K562 (cell line): ENCODE results near the gene MAP3K19. TPM values are rescaled to one million over a fixed set of nuclear protein-coding genes. Genes with fewer than 3 reads are reported as not detected.

Source experiments
- ATAC-seq: fragments of 200-7000 bp; cut with Tn5 transposase; 3 replicates; pipeline ENCODE4 v1.9.1; 2020; ENCODE audit warnings: moderate library complexity
- BruUV-seq: library from RNA; stranded (reverse); fragments of 400-500 nt; replicated peaks from 2 replicates; lab custom pipeline; 2021; lab: Mats Ljungman, UMichigan
- CTCF ChIA-PET: fragments of 300-600 bp; formaldehyde crosslinking; extraction: SDS; loops from one replicate; lab custom pipeline; 2021; ENCODE audit warnings: low intra/inter-chr PET ratio; lab: Yijun Ruan, JAX
- POLR2A ChIA-PET: fragments of 300-600, 350-650 bp; sonication (Branson Sonifier 250); formaldehyde crosslinking; extraction: SDS; loops from one replicate; lab custom pipeline; 2021; ENCODE audit warnings: antibody characterized with exemption, inconsistent platforms; lab: Yijun Ruan, JAX
- DNase-seq, 4 experiments: peaks; one replicate each; pipeline versions ENCODE4 v3.0.0 to v3.0.0-alpha.2; 2011 to 2018; ENCODE audit warnings: low spot score in 3 of 4, mixed read lengths in 3 of 4; ENCODE audit errors: extremely low read depth in 1 of 4
- FAIRE-seq: peaks from 2 replicates; lab custom pipeline; 2011; peaks lifted over from hg19 to GRCh38; lab: Jason Lieb, UNC
- H2AFZ ChIP-seq: 2 replicates; pipeline ENCODE4 v1.6.0; 2011; ENCODE audit warnings: low read depth, low read length, control low read depth, inconsistent platforms
- H3K27ac ChIP-seq: fragments of 200-600 bp; 3 replicates; pipeline ENCODE4 v1.8.0; 2011; ENCODE audit warnings: low read depth, mild to moderate bottlenecking, control low read depth, inconsistent platforms, low read length, moderate library complexity, mixed read lengths; ENCODE audit errors: extremely low read depth
- H3K27me3 ChIP-seq, 2 experiments: fragments of 300-600 bp in 1 of 2; 2 replicates in 1 of 2; 3 replicates in 1 of 2; pipeline versions ENCODE4 v1.6.0 to v1.8.0; 2011; ENCODE audit warnings: inconsistent platforms in 2 of 2, low read length in 2 of 2, mild to moderate bottlenecking in 1 of 2, mixed read lengths in 1 of 2, moderate library complexity in 1 of 2; ENCODE audit not compliant: control insufficient read depth in 2 of 2, insufficient read depth in 2 of 2
- H3K36me3 ChIP-seq: fragments of 300-600 bp; 3 replicates; pipeline ENCODE4 v1.8.0; 2011; ENCODE audit warnings: mild to moderate bottlenecking, low read length, inconsistent platforms; ENCODE audit not compliant: control insufficient read depth, insufficient read depth
- H3K4me1 ChIP-seq, 2 experiments: fragments of 200-600 bp in 1 of 2; replicated peaks in 1 of 2; 2 replicates in 1 of 2; 3 replicates in 1 of 2; pipeline versions ENCODE4 v1.5.1 to v1.8.0; 2011; ENCODE audit warnings: inconsistent platforms in 2 of 2, low read length in 2 of 2, mild to moderate bottlenecking in 1 of 2, mixed read lengths in 1 of 2, moderate library complexity in 1 of 2; ENCODE audit not compliant: control insufficient read depth in 2 of 2, insufficient read depth in 2 of 2
- H3K4me2 ChIP-seq: 2 replicates; pipeline ENCODE4 v1.6.1; 2011; ENCODE audit warnings: low read length, control low read depth, inconsistent platforms, mixed read lengths; ENCODE audit not compliant: insufficient read depth
- H3K4me3 ChIP-seq: fragments of 200-600 bp; sonication (generic), shearing (Covaris generic); 2 replicates; pipeline ENCODE4 v1.5.1; 2016; ENCODE audit warnings: control low read depth, inconsistent platforms
- H3K79me2 ChIP-seq: fragments of 200-600 bp; 3 replicates; pipeline ENCODE4 v1.8.0; 2011; ENCODE audit warnings: low read length, inconsistent platforms; ENCODE audit not compliant: control insufficient read depth, insufficient read depth
- H3K9ac ChIP-seq, 2 experiments: 2 replicates each; pipeline versions ENCODE4 v1.6.0 to v1.6.1; 2011; ENCODE audit warnings: low read depth in 2 of 2, low read length in 2 of 2, control low read depth in 1 of 2, inconsistent platforms in 1 of 2, mild to moderate bottlenecking in 1 of 2, mixed read lengths in 1 of 2; ENCODE audit not compliant: insufficient read depth in 1 of 2
- H3K9me1 ChIP-seq: one replicate; pipeline ENCODE4 v1.6.0; 2011; ENCODE audit warnings: inconsistent platforms, mild to moderate bottlenecking, low read length, moderate library complexity; ENCODE audit not compliant: control insufficient read depth, insufficient read depth
- H3K9me3 ChIP-seq: replicated peaks from 2 replicates; pipeline ENCODE4 v1.5.1; 2011; ENCODE audit warnings: low read depth, low read length, inconsistent platforms; ENCODE audit not compliant: control insufficient read depth, insufficient read depth
- H4K20me1 ChIP-seq: replicated peaks from 2 replicates; pipeline ENCODE4 v1.6.1; 2011; ENCODE audit warnings: low read length, inconsistent platforms, mixed read lengths; ENCODE audit not compliant: control insufficient read depth, insufficient read depth
- CREBBP ChIP-seq: IDR thresholded peaks from one replicate; pipeline ENCODE4 v1.6.1; 2012; ENCODE audit warnings: low read depth, mild to moderate bottlenecking, control low read depth, inconsistent platforms, low read length
- DEAF1 ChIP-seq: fragments of 450-650 bp; formaldehyde crosslinking; IDR thresholded peaks from 2 replicates; pipeline ENCODE4 v1.4.0; 2020; ENCODE audit warnings: mild to moderate bottlenecking, moderate library complexity
- DNMT1 ChIP-seq: fragments of 450-650 bp; IDR thresholded peaks from 2 replicates; pipeline ENCODE4 v1.6.1; 2016; ENCODE audit warnings: antibody characterized with exemption, mild to moderate bottlenecking
- E2F4 ChIP-seq: sonication (generic); formaldehyde crosslinking; IDR thresholded peaks from 2 replicates; pipeline ENCODE4 v1.8.0; 2022; ENCODE audit warnings: mild to moderate bottlenecking, low read depth, missing genetic modification reagents
- ELF4 ChIP-seq: fragments of 450-650 bp; formaldehyde crosslinking; IDR thresholded peaks from 2 replicates; pipeline ENCODE4 v1.4.0; 2022; ENCODE audit warnings: missing genetic modification characterization
- HEY1 ChIP-seq: fragments of 250-450 bp; sonication (Bioruptor Pico); IDR thresholded peaks from 2 replicates; pipeline ENCODE4 v1.5.0; 2020; ENCODE audit warnings: mild to moderate bottlenecking, moderate library complexity, borderline replicate concordance
- JUN ChIP-seq, 2 experiments: sonication (generic) in 1 of 2; formaldehyde crosslinking in 1 of 2; IDR thresholded peaks; 2 replicates each; pipeline versions ENCODE4 v1.6.1 to v1.8.0; 2012 to 2022; ENCODE audit warnings: borderline replicate concordance in 2 of 2, mild to moderate bottlenecking in 2 of 2, improper control_type of control experiment in 1 of 2, low read depth in 1 of 2, low read length in 1 of 2, missing genetic modification reagents in 1 of 2
- MCM7 ChIP-seq, 2 experiments: fragments of 450-650 bp; IDR thresholded peaks; 2 replicates each; pipeline ENCODE4 v1.6.1; 2016 to 2018
- MED1 ChIP-seq: sonication (generic); formaldehyde crosslinking; IDR thresholded peaks from 2 replicates; pipeline ENCODE4 v1.8.1; 2023; ENCODE audit warnings: missing genetic modification reagents, borderline replicate concordance
- TCF3 ChIP-seq: sonication (generic); formaldehyde crosslinking; IDR thresholded peaks from 2 replicates; pipeline ENCODE4 v1.4.0; 2020; ENCODE audit warnings: mild to moderate bottlenecking, missing genetic modification reagents
- U2AF2 ChIP-seq: fragments of 200-400 bp; formaldehyde crosslinking; optimal IDR thresholded peaks from 2 replicates; pipeline ENCODE3; 2017; ENCODE audit warnings: low read depth, mild to moderate bottlenecking, low read length
- ZBTB26 ChIP-seq: fragments of 450-650 bp; formaldehyde crosslinking; IDR thresholded peaks from 2 replicates; pipeline ENCODE4 v1.4.0; 2022; ENCODE audit warnings: missing genetic modification characterization
- ZBTB33 ChIP-seq: sonication (generic); formaldehyde crosslinking; IDR thresholded peaks from 2 replicates; pipeline ENCODE4 v1.8.1; 2023; ENCODE audit warnings: mild to moderate bottlenecking, missing genetic modification reagents
- ZNF143 ChIP-seq: sonication (generic); formaldehyde crosslinking; IDR thresholded peaks from 2 replicates; pipeline ENCODE4 v1.9.0; 2022; ENCODE audit warnings: mild to moderate bottlenecking, missing genetic modification reagents
- ZNF174 ChIP-seq: fragments of 250-450 bp; sonication (Bioruptor Pico); IDR thresholded peaks from 2 replicates; pipeline ENCODE4 v1.4.0; 2020; ENCODE audit warnings: mild to moderate bottlenecking
- WGBS: fragments of 100-300 bp; shearing (Covaris generic); methylation state at CpG from one replicate; pipeline ENCODE4 v1.1.6; 2016; ENCODE audit warnings: low coverage, mixed read lengths; ENCODE audit not compliant: insufficient coverage; ENCODE audit errors: missing lambda C conversion rate; 5-methylcytosine and 5-hydroxymethylcytosine counted together
- in situ Hi-C: fragments of 300-500 bp; cut with MboI; formaldehyde crosslinking; loops from 4 replicates; pipeline ENCODE4 v1.15.0; 2018; ENCODE audit warnings: inconsistent platforms, mixed read lengths
- intact Hi-C: fragments of 100-400 bp; cut with micrococcal nuclease; formaldehyde crosslinking; loops from 2 replicates; pipeline ENCODE4 v1.14.2; 2022
- polyA plus RNA-seq, 8 experiments: library from polyadenylated mRNA; depleted of rRNA in 4 of 8; stranded (reverse) in 5 of 8; unstranded in 3 of 8; fragments of >200 nt; fragmentation: Nextera tagmentation in 2 of 8; fragmentation: Illumina TruSeq in 1 of 8; extraction: Ambion mirVana in 2 of 8; extraction: Trizol in 1 of 8; gene quantifications; 2 replicates each; pipeline versions ENCODE4 v1.2.1 to v1.2.3, GENCODE V29; 2011 to 2014; ENCODE audit warnings: inconsistent platforms in 1 of 8, missing spikeins in 1 of 8
- total RNA-seq, 7 experiments: library from RNA; depleted of rRNA in 6 of 7; stranded (reverse); fragments of >200 nt in 6 of 7; fragmentation: Illumina TruSeq in 2 of 7; extraction: Trizol in 2 of 7; gene quantifications; 2 replicates each; pipeline versions ENCODE4 v1.2.1 to v1.2.3, GENCODE V29; 2011 to 2021; ENCODE audit warnings: low replicate concordance in 1 of 7

The MAP3K19 gene
- total and polyA plus RNA-seq, 9 of the 15 experiments (the other 6 are each of a cell fraction or from before 2014, with no cell fraction given): 0.29 TPM; not detected in 8

- TF ChIP-seq ZBTB26 (CRISPR knock-in tag) (no peak), JUN (IDR thresholded peaks at IDR 0.05; ENCODE audit: borderline replicate concordance, low read depth, low read length) (no peak), JUN (CRISPR knock-in tag; IDR thresholded peaks at IDR 0.05; ENCODE audit: borderline replicate concordance) (no peak), E2F4 (CRISPR knock-in tag) (no peak), MED1 (CRISPR knock-in tag) (no peak), ELF4 (CRISPR knock-in tag) (no peak), ZNF174 (CRISPR knock-in tag) (no peak), ZNF143 (CRISPR knock-in tag) (no peak), CREBBP (no peak), U2AF2 (no peak)
- TF ChIP-seq, all 486 proteins: peak for 0
Observed at GRCh38 chr2:134943540-134943939, 103.7 kb downstream of the MAP3K19 start (continued).

- BruUV-seq: no TSS peak
- no peak overlapping the region for H3K4me3 ChIP-seq
- FAIRE-seq (no peak), ATAC-seq (no peak), DNase-seq (no peak)
- no peak overlapping the region for H3K4me2 ChIP-seq
- ChIA-PET POLR2A (interaction anchor here (0.6 kb wide), 1 partner anchor 18 kb away, joined by 4 read pairs; the partner anchor contains the start of gene CCNT2), CTCF (no interaction called here)
- intact Hi-C loops (no loop called here), in situ Hi-C loops (no loop called here)
- no peak overlapping the region for H3K27ac ChIP-seq
- 0 out of 5 replicates have a peak, but pooled peaks cover 0 to 4% of the 10 kb centered on the region in 2 experiments for H3K4me1 ChIP-seq
- WGBS: 86% methylated on average over 4 of the region's 4 CpGs
- peaks cover 88% of the 10 kb centered on the region for H3K36me3 ChIP-seq
- peaks cover 81% of the 10 kb centered on the region for H3K79me2 ChIP-seq
- no peaks in the 10 kb centered on the region for H3K9me1 ChIP-seq
- H4K20me1 ChIP-seq: 0 out of 2 replicates have a peak, but pooled peaks cover 3% of the 10 kb centered on the region
- no peak overlapping the region for H3K9ac ChIP-seq
- H3K9me3 ChIP-seq: no peaks in the 10 kb centered on the region
- H3K27me3 ChIP-seq: no peaks in the 10 kb centered on the region
- H2AFZ ChIP-seq: no peak overlapping the region
- no peak for TF ChIP-seq TCF3 (CRISPR knock-in tag)
- TF ChIP-seq DNMT1: no peak
- no peak for TF ChIP-seq MCM7 (IDR thresholded peaks at IDR 0.05)
- TF ChIP-seq ZBTB33 (CRISPR knock-in tag): no peak
- TF ChIP-seq DEAF1: no peak
- TF ChIP-seq HEY1: no peak
Observed at GRCh38 chr2:134936691-134937090, 110.6 kb downstream of the MAP3K19 start.
